ENCODE results near the gene AKNAD1.

DNA sequence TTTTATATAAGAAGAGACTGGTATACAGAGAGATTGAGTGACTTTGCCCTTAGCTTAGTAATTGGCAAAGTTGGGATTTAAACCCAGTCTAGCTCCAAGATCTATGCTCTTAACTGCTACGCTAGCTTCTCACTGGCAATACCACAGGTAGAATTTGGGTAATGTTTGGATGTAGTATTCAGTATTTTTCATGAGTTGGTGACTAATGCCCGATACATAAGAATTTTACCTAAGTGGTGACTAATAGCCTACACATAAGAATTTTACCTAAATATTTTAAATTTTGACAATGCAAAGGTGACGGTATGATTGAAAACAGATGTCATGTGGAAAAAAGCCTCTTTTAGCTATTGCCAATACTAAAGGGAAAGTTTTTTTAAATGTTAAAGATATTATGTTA is 44.2 kb upstream of the AKNAD1 start:
- no peak for TF ChIP-seq CTCF (IDR thresholded peaks at IDR 0.05)
- TF ChIP-seq POLR2A (IDR thresholded peaks at IDR 0.05) = no peak
- TF ChIP-seq POLR2AphosphoS5 (IDR thresholded peaks at IDR 0.05) = no peak

All from breast epithelium (tissue), 3 donors.